Fibroblast of peridontal ligament (primary cell): Measurements from ENCODE around the gene LDAF1.
"Not testable (repeated sequence)": the region's sequence is repeated elsewhere in the genome, so short reads cannot be mapped to it uniquely, and the experiment has no call there.

ENCODE experiments used
- DNase-seq: peaks from one replicate; pipeline ENCODE4 v3.0.0-alpha.2; 2010; ENCODE audit errors: extremely low read depth

The LDAF1 gene

GRCh38 chr16:21158208-21159110 lies at the start of gene LDAF1:
Gene LDAF1 (plus strand): TSS chr16:21158674. CDS start chr16:21161183, 2,509 bp downstream.
- peak; percentile 65 for DNase-seq

GRCh38 chr16:21115551-21115950 lies 42.9 kb upstream of the LDAF1 start:
- DNase-seq, result not testable (repeated sequence)

- DNase-seq, result peak; percentile 71
Measured at GRCh38 chr16:21116148-21116693, 42.3 kb upstream of the LDAF1 start.

- no peak for DNase-seq
Measured at GRCh38 chr16:21117567-21117966, 40.9 kb upstream of the LDAF1 start.

- no peak for DNase-seq
Measured at GRCh38 chr16:21120976-21121520, 37.4 kb upstream of the LDAF1 start.

- DNase-seq, result no peak
Measured at GRCh38 chr16:21125191-21125590, 33.3 kb upstream of the LDAF1 start.

- DNase-seq, result no peak
Measured at GRCh38 chr16:21126518-21126917, 32.0 kb upstream of the LDAF1 start.

GRCh38 chr16:21128991-21129390 lies 29.5 kb upstream of the LDAF1 start:
- DNase-seq, result no peak

GRCh38 chr16:21130811-21131210 lies 27.7 kb upstream of the LDAF1 start:
- no peak for DNase-seq

GRCh38 chr16:21134053-21134452 lies 24.4 kb upstream of the LDAF1 start:
- no peak for DNase-seq

- no peak for DNase-seq
Measured at GRCh38 chr16:21145738-21146137, 12.7 kb upstream of the LDAF1 start.

- no peak for DNase-seq
Measured at GRCh38 chr16:21150375-21151001, 8.0 kb upstream of the LDAF1 start, which contains the start of gene DNAH3. Gene DNAH3 (minus strand): TSS chr16:21150846. CDS start chr16:21150319, 527 bp downstream.

- DNase-seq, result not testable (repeated sequence)
Measured at GRCh38 chr16:21152160-21153030, 6.1 kb upstream of the LDAF1 start.

GRCh38 chr16:21153124-21153729 lies 5.2 kb upstream of the LDAF1 start:
- DNase-seq, result not testable (repeated sequence)

- not testable (repeated sequence) for DNase-seq
Measured at GRCh38 chr16:21156011-21156410, 2.5 kb upstream of the LDAF1 start.

GRCh38 chr16:21156767-21157467 lies 1.6 kb upstream of the LDAF1 start:
- peak; percentile 94 for DNase-seq

- no peak for DNase-seq
Measured at GRCh38 chr16:21157632-21158031, 842 bp upstream of the LDAF1 start.

GRCh38 chr16:21159281-21159951 lies 942 bp downstream of the LDAF1 start:
- no peak for DNase-seq

GRCh38 chr16:21160276-21160675 lies 1.8 kb downstream of the LDAF1 start:
- DNase-seq, result no peak

GRCh38 chr16:21161211-21161610 lies 2.7 kb downstream of the LDAF1 start:
- peak; percentile 35 for DNase-seq
